HTR-8/SVneo (cell line): ENCODE results near the gene TNRC18.

Experiments used
- DNase-seq: peaks from one replicate; pipeline ENCODE4 v3.0.0; 2011; ENCODE audit warnings: low spot score, mixed read lengths; ENCODE audit not compliant: insufficient read length
- FAIRE-seq: peaks from 2 replicates; lab custom pipeline; 2011; peaks lifted over from hg19 to GRCh38; lab: Jason Lieb, UNC

TNRC18 gene

GRCh38 chr7:5451391-5451790, 27.8 kb upstream of the TNRC18 start:
- FAIRE-seq = no peak
- DNase-seq = no peak

GRCh38 chr7:5450549-5451327, 27.1 kb upstream of the TNRC18 start:
- peak; percentile 68 for DNase-seq
- no peak for FAIRE-seq

GRCh38 chr7:5448378-5449037, 24.9 kb upstream of the TNRC18 start:
- DNase-seq = no peak
- FAIRE-seq = no peak

GRCh38 chr7:5445981-5446594, 22.5 kb upstream of the TNRC18 start:
- DNase-seq (no peak), FAIRE-seq (no peak)

GRCh38 chr7:5443678-5444077, 20.0 kb upstream of the TNRC18 start:
- FAIRE-seq (peak; percentile 44), DNase-seq (no peak)

GRCh38 chr7:5442757-5443305, 19.2 kb upstream of the TNRC18 start:
- DNase-seq (no peak), FAIRE-seq (peak; percentile 84)

GRCh38 chr7:5441840-5442503, 18.3 kb upstream of the TNRC18 start:
- DNase-seq (no peak), FAIRE-seq (no peak)

- FAIRE-seq = no peak
- no peak for DNase-seq
Observed at GRCh38 chr7:5439572-5440496, 16.2 kb upstream of the TNRC18 start.

- DNase-seq (no peak), FAIRE-seq (no peak)
Observed at GRCh38 chr7:5439209-5439571, 15.6 kb upstream of the TNRC18 start.

GRCh38 chr7:5437987-5438386, 14.4 kb upstream of the TNRC18 start:
- FAIRE-seq = no peak

GRCh38 chr7:5437348-5437892, 13.8 kb upstream of the TNRC18 start:
- no peak for FAIRE-seq

More at GRCh38 chr7:5437987-5438386, 14.4 kb upstream of the TNRC18 start:
- no peak for DNase-seq

GRCh38 chr7:5436003-5436678, 12.5 kb upstream of the TNRC18 start:
- FAIRE-seq = no peak

More at GRCh38 chr7:5437348-5437892, 13.8 kb upstream of the TNRC18 start:
- DNase-seq = no peak

GRCh38 chr7:5435291-5436002, 11.8 kb upstream of the TNRC18 start:
- FAIRE-seq (peak; percentile 9), DNase-seq (no peak)

More at GRCh38 chr7:5436003-5436678, 12.5 kb upstream of the TNRC18 start:
- DNase-seq = no peak

- peak; percentile 84 for FAIRE-seq
- no peak for DNase-seq
Observed at GRCh38 chr7:5433181-5433580, 9.5 kb upstream of the TNRC18 start.

- FAIRE-seq (no peak), DNase-seq (no peak)
Observed at GRCh38 chr7:5432691-5433090, 9.1 kb upstream of the TNRC18 start.

- FAIRE-seq = peak; percentile 91
Observed at GRCh38 chr7:5431560-5432015, 8.0 kb upstream of the TNRC18 start.

GRCh38 chr7:5430612-5430947, 6.9 kb upstream of the TNRC18 start:
- DNase-seq (no peak), FAIRE-seq (no peak)

More at GRCh38 chr7:5431560-5432015, 8.0 kb upstream of the TNRC18 start:
- DNase-seq = no peak
